Activated CD8-positive, alpha-beta memory T cell treated with anti-CD3 and anti-CD28 coated beads for 36 hours (primary cell): ENCODE measurements around the gene PMS1. TPM values are rescaled to one million over a fixed set of nuclear protein-coding genes. Genes with fewer than 3 reads are reported as not detected.
"Not testable (repeated sequence)": the region's sequence is repeated elsewhere in the genome, so short reads cannot be mapped to it uniquely, and the experiment has no call there.

Source experiments
- CTCF ChIA-PET: fragments of 350-600 bp; sonication (Branson Sonifier 250); formaldehyde crosslinking; loops from one replicate; lab custom pipeline; 2021; ENCODE audit warnings: antibody characterized with exemption; lab: Charles Lee
- POLR2A ChIA-PET: fragments of 350-600 bp; sonication (Branson Sonifier 250); formaldehyde crosslinking; loops from one replicate; lab custom pipeline; 2021; ENCODE audit warnings: antibody characterized with exemption; lab: Charles Lee
- total RNA-seq, 2 experiments: library from RNA; stranded (reverse); gene quantifications; one replicate each; pipeline ENCODE4 v1.2.3, GENCODE V29; 2021

The PMS1 gene
- total RNA-seq: 10 to 100 TPM; 46.1 to 48.2 TPM

DNA sequence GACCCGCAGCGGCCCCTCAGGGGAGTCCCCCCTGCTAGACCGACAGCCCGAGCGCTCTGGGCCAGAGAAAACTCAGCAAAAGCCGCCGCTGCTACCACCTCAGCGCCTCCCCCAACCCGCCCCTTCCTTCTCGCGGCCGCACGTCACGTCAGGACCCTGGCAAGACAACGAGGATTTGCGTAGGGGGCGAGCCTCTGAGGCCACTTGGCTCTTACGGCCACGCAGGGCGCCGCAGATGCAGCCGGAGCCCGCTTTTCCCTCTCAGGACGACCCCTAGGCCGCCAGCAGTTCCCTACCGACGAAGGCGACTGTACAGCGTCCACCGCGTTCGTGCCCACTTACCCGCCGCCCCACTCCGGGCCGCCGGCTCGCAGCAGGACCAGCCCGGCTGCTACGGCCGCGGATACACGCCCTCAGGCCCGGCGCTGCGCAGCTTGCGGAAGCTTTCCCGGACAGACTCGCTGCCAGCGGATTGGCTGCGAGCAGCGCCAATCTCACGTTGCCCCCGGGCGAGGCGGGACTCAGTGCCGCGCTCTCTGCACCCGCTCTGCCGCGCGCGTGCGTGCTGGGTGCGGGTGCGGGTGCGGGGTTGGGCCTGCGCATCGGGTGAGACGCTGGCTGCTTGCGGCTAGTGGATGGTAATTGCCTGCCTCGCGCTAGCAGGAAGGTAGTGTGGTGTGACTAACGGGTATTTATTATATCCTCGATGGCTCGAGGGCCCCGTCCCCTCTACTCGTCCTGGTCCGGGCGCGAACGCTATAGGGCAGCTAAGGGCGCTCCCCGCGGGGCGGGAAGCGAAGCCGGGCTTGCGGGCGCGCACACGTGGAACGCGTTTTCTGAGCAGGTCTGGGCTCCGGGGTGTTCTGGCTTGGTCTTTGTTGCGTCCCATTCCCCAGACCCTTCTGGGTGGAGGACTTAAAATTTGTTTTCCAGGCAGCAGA lies at the start of gene PMS1, which contains the start of gene ORMDL1:
Gene PMS1 (plus strand): TSS at position 524 of the 941 bp plus-strand sequence. CDS start 7,360 bp downstream, outside the sequence.
Gene ORMDL1 (minus strand): TSS at position 413 of the 941 bp plus-strand sequence. CDS start 1,744 bp downstream, outside the sequence.
- POLR2A ChIA-PET: interaction anchor here (0.6 to 3.3 kb wide), 5 partner anchors 21 to 624 kb away, joined by 3 to 32 read pairs (median 3); partner anchors contain the start of genes MFSD6 and OSGEPL1

DNA sequence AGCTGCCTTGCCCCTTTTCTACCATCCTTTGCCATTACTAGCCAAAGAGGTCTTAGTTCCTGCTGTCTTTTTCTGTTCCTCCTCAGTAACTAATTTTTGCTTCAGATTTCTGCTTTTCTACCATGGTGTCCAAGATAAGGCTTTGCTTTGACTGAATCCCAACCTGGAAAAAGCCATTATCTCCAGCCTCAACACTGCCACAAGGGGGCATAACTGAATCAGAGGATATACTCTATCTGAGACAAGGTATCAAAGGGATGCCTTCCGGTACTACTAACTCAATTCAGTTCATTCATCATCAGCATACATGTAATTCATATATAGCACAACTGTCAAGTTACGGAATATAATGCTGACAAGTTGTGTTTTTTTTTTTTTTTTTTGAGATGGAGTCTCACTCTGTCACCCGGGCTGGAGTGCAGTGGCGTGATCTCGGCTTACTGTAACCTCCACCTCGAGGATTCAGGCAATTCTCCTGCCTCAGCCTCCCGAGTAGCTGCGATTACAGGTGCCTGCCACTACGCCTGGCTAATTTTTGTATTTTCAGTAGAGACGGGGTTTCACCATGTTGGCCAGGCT lies 33.1 kb upstream of the PMS1 start:
- ChIA-PET CTCF (interaction anchor here (0.7 to 1.8 kb wide), 7 partner anchors 23 to 760 kb away, joined by 3 to 9 read pairs (median 3); no protein-coding TSS in a partner anchor), POLR2A (no interaction called here)

More for the DNA sequence above, at the start of gene PMS1, which contains the start of gene ORMDL1:
- CTCF ChIA-PET: interaction anchor here (0.6 to 1.6 kb wide), 3 partner anchors 9 to 62 kb away, joined by 3 to 5 read pairs (median 3); no protein-coding TSS in a partner anchor

DNA sequence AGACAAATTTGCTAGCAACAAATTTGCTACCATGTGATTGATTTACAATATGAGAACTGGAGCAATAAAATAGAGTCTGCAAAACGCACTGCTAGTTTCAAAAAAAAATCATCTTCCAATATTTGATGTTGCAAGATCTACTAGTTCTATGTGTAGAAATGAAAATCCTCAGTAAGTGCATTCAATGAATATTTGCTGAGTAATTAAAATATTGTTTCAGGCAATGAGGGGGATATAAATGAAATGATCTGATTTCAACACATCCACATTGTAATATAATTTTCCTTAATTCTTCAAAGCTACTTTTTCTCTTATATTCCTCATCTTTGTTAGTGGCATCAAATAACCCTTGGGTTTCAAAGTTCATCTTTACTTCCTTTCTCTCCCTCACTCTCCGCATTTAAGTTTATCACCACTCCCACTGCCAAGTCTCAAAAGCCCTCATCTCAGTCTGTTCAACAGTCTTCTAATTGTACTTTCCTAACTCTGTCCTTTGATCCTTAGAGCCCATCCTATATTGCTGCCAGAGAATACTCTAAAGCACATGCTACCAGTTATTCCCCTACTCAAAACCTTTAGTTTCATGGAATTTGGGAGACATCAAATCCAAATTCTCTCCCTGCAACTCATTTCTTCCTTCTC lies 27.8 kb upstream of the PMS1 start:
- ChIA-PET CTCF (no interaction called here), POLR2A (no interaction called here)

DNA sequence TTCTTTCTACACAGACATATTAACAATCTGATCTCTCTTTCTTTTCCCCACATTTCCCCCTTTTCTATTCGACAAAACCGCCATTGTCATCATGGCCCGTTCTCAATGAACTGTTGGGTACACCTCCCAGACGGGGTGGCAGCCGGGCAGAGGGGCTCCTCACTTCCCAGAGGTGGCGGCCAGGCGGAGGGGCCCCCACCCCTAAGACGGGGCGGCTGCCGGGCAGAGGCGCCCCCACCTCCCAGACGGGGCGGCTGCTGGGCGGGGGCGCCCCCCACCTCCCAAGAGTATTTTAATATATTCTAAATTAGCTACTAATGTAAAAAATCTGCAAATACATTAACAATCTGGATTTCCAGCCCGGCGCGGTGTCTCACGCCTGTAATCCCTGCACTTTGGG lies 24.1 kb upstream of the PMS1 start:
- POLR2A ChIA-PET, CTCF ChIA-PET: not testable (repeated sequence)

DNA sequence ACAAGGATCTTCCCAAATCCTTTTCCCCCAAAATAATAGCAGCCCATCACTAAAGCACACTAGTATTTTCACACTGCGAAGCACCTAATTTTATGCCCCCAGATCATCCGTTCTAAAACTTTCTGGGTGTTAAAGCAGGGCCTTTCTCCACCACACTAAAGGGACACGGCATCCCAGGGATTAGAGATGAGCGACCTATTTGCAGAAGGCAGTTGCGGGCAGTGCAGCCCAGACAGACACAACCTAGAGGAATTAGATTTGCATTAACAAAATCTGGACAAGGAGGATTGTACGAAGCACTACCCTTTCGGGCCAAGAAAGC lies 22.1 kb upstream of the PMS1 start:
- CTCF ChIA-PET: interaction anchor here (0.6 to 1.4 kb wide), 10 partner anchors 10 to 326 kb away, joined by 3 to 7 read pairs (median 4); partner anchors contain the start of gene ASNSD1

DNA sequence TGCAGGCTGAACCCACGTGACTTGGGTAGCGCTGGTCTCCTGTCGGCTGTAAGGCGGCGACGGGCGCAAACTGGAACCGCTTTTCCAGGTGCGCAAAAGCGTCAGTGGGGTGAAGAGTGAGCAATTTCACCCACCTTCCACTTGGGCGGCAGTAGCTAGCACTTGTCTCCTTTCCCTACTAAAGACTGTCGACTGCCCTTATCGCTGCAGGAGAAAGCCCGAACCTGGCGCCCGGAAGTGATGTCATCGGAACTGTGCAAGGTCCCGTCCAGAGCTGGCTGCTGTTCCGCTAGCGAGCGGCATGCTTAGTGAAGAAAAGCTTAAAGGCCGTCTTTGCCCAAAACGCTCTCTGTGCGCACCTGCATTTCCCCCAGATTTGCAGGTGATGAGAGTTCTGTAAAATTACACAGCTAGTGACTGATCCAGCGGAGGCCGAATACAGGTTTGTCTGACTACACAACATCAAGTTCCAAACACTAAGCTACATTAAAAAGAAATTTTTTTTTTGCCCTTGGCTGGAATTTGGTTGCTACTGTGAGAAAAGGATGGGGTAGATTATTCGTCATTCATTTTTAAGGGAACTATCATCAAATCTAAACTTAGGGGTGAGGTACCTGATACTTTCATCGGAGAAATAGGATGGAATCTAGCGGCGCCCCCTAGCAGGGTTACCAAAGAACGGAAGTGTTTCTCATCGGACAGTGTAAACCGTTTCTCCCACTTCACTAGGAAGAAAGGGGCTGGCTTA lies 21.5 kb upstream of the PMS1 start, which contains the start of gene OSGEPL1:
Gene OSGEPL1 (minus strand): TSS at position 242 of the 748 bp plus-strand sequence. CDS start 1,152 bp downstream, outside the sequence.
- ChIA-PET POLR2A (interaction anchor here (0.6 to 2.9 kb wide), 7 partner anchors 10 to 101 kb away, joined by 3 to 32 read pairs (median 4); partner anchors contain the start of genes ASNSD1, ORMDL1 and PMS1), CTCF (interaction anchor here (0.6 to 1.4 kb wide), 13 partner anchors 10 to 436 kb away, joined by 3 to 7 read pairs (median 4); partner anchors contain the start of gene ASNSD1)

More for the DNA sequence above, 22.1 kb upstream of the PMS1 start:
- POLR2A ChIA-PET: interaction anchor here (0.6 to 2.9 kb wide), 5 partner anchors 14 to 100 kb away, joined by 3 to 32 read pairs (median 6); partner anchors contain the start of genes ASNSD1, ORMDL1 and PMS1

DNA sequence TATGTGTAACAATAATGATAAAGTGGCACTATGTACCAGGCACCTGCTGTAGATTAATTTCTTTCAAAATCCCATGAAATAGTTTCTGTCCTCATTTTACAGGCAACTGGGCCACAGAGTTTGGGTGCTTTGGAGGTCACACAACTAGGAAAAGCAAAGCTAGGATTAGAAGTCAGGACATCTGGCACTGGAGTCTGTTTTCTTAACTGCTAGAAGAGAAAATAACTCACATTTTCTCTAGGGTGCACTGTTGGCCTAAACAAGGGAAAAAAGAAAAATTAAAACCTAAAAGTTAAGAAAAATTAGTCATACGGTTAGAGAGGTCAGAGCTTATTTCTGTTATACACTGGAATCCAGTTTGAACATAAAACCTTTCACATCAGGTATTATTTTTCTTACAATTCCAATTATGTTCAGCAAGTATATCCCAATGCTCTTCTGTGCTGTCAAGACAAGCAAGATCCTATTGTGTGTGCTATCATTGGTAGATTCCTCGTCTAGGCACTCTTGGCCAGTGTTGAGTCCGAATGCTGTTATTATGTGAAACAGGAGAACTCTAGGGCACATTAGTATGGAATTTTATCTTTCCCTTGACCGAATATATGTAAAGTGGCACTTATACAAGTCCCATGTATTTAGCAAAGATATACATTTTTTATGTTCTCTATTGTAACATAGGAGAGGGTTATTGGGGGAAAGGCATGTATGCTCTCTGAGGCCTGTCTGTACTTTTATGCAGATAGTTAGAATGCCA lies 20.2 kb upstream of the PMS1 start:
- CTCF ChIA-PET: interaction anchor here (0.7 to 0.8 kb wide), 2 partner anchors 21 to 105 kb away, joined by 3 to 4 read pairs; no protein-coding TSS in a partner anchor
- POLR2A ChIA-PET: interaction anchor here (0.5 to 2.9 kb wide), 4 partner anchors 13 to 65 kb away, joined by 5 to 32 read pairs (median 6); partner anchors contain the start of genes ORMDL1 and PMS1

DNA sequence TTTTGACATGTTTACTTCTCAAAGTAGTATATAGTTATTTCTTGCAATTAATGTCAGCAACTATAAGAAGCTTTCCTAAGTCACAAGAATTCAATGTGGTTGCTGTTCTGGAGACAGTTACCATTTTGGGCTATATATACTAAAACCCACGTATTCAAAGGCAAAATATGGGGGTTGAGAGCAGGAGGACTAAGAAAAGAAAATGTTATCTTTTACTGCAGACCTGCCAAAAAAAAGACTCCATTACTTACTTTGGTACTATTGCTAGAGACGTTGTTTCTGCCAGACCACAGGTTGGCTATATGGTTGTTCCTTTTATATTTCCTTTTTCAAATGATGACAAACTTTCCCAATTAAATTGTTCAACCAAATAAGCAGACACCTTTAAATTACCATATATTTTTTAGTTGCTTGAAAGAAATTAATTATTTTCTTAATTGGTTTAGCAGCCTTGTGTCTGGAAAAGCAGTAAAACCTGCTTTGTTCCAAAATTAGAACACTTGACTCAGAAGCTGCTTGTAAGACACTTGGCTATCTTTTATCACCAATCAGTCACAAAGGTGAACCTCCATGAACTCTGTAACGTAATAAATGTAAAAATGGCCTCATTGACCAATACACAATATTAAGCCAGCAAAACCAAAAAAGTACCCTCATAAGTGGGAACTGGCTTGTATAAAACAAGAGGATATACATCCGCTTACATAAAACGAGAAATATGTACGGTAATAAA lies 13.5 kb upstream of the PMS1 start:
- CTCF ChIA-PET: no interaction called here
- POLR2A ChIA-PET: no interaction called here

DNA sequence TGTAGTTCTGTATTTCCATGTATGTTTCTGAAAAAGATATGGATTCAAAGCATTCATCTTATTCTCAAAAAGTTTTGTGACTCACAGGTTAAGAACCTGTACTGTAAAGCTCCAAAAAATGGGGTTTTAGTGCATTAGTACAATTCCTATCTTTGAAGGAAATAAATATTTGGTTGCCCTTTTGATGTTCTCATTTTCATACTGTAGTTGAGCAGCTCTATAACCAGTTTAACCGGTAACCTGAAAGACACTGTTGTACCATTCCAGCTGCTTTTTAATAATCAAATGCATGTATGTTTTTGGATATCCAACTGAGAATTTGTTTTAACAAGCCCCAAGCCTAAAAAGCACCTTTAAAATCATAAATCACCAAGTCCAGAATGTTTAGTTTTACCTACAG lies 12.0 kb upstream of the PMS1 start:
- POLR2A ChIA-PET: no interaction called here

DNA sequence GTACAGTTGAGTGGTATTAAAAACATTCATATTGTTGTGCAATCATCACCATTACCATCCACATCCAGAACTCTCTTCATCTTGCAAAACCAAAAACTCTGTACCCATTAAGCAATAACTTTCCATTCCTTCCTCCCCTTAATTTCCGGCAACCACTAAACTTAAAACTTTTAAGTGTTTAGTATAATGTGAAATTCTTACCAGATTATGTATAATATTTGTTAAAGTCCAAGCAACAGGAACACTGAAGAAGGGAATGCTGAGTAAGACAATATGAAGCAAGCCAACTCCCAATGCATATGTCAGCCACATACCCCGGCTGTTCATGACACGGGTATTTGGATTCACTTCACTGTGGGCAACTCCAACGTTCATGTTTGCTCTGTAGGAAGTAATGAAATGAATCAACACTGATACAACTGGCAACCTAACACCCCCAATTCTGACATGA lies 2.0 kb upstream of the PMS1 start:
- ChIA-PET POLR2A (no interaction called here), CTCF (no interaction called here)

More for the DNA sequence above, 12.0 kb upstream of the PMS1 start:
- CTCF ChIA-PET: interaction anchor here (1.8 kb wide), 1 partner anchor 10 kb away, joined by 6 read pairs; the partner anchor contains the start of gene OSGEPL1

DNA sequence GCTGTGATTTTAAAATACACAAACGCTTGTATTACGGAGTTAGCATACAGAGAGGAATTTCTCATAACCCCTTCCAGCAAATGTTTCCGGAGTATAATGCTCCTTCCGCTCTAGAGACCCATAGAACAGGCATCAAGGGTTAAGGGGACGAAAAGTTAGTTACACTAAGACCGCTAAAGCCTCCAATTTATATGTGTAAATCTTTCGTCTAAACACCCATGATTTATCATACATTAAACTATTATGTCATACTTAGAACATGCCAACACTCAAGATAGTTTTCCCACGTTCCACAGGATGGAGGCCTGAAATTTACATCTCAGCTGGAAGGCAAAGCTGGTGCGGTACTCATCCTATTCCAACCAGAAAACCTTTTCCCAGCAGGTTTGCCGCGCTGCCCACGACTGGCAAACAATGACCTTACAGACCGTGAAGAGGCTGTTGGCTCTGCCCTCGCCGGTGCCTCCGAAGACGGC lies 761 bp upstream of the PMS1 start:
- CTCF ChIA-PET: interaction anchor here (1.6 kb wide), 1 partner anchor 10 kb away, joined by 3 read pairs; no protein-coding TSS in a partner anchor
- POLR2A ChIA-PET: interaction anchor here (1.2 to 3.3 kb wide), 2 partner anchors 20 to 32 kb away, joined by 3 to 32 read pairs; partner anchors contain the start of gene OSGEPL1

DNA sequence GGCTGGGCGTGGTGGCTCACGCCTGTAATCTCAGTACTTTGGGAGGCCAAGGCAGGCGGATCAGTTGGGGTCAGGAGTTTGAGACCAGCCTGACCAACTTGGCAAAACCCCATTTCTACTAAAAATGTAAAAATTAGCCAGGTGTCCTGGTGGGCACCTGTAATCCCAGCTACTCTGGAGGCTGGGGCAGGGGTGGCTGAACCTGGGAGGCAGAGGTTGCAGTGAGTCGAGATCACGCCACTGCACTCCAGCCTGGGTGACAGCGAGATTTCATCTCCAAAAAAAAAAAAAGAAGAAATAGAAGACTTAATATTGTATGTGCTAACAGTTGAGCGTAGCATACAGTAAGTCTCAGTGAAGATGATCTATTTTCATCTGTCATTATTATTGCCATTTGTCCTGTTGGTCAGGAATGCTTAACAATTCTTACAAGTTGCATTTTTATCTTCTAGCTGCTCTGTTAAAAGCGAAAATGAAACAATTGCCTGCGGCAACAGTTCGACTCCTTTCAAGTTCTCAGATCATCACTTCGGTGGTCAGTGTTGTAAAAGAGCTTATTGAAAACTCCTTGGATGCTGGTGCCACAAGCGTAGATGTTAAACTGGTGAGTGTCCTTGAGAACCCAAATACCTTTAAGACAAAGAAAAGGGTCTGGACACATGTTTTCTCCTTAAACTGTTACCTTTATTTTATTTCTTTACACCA lies 7.2 kb downstream of the PMS1 start:
- CTCF ChIA-PET: interaction anchor here (0.7 to 1.1 kb wide), 2 partner anchors 29 to 1830 kb away, joined by 3 to 4 read pairs; partner anchors contain the start of gene OSGEPL1
- POLR2A ChIA-PET: no interaction called here

DNA sequence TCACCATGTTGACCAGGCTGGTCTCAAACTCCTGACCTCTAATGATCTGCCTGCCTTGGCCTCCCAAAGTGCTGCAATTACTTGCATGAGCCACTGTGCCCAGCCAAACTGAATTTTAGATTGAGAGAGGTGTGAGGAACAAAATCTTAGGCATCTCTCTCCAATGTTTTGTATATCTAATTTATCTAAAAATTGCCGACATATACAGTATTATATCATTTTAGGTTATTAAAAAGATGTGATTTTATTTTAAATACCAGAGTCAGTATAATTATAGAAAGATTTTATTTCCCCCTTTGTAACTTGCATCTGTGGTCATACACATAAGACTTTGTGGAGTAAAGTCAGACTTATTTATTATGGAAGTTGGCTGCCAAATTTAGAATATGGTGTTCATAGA lies 10.1 kb downstream of the PMS1 start:
- ChIA-PET CTCF (no interaction called here), POLR2A (no interaction called here)

DNA sequence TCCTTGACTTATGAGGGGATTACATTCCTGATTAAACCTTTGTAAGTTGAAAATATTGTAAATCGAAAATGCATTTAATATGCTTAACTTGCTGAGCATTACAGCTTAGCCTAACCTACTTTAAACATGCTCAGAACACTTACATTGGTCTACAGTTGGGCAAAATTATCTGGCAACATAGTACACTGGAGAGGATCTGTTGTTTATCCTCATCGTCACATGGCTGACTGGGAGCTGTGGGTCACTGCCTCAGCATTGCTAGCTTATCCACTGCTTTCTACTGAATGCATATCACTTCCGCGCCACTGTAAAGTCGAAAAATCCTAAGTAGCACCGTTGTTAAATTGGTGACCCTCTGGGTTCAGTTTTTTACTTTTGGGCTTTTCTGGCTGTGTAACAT lies 13.7 kb downstream of the PMS1 start:
- CTCF ChIA-PET: interaction anchor here (1.4 kb wide), 1 partner anchor 14 kb away, joined by 5 read pairs; the partner anchor contains the start of genes ORMDL1 and PMS1
- POLR2A ChIA-PET: no interaction called here

DNA sequence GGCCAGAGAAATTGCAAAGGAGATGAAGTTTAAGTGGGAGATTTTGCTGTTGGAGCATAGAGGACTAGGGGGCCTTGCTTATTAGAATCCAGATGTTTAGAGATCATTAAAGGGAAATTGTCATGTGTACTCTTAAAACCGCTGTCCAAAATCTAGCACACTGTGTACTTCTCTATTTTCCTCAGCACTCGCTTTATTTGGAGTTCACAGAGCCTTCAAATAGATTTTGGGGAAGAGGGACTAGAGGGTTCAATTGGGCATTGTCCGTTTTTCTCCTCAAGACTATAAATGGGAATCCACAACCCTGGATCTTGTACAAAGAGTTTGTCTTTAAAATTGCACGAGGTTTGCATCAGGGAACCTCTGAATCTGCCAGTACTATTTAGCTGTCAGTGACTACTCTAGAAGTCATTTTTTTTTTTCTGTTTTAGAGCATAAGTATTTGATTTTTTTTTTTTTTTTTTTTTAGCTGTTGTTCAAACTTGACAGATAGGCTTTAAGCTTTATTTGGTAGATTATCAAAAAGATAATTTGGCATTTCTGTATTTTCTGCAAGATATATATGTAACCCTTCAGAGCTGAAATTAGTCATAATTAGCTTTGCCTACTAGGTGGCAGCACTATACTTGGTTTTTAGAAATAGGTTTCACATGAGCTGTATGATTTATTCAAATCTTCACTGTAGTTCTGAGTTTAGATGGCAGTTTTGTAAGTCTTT lies 14.2 kb downstream of the PMS1 start:
- ChIA-PET POLR2A (no interaction called here), CTCF (interaction anchor here (0.7 to 1.4 kb wide), 3 partner anchors 14 to 27 kb away, joined by 3 to 5 read pairs (median 4); partner anchors contain the start of genes ORMDL1 and PMS1)
